Head of caudate nucleus (tissue), 42 donors: ENCODE results near the gene ERICH4.
"Not testable (repeated sequence)": the region's sequence is repeated elsewhere in the genome, so short reads cannot be mapped to it uniquely, and the experiment has no call there.

ENCODE experiments used
- DNase-seq, 42 donors: peaks; one replicate each; pipeline versions ENCODE4 v3.0.0 to v3.0.0-alpha.2; 2020 to 2021; ENCODE audit warnings: mixed read lengths in 7 of 42
- intact Hi-C: fragments of 100-400 bp; cut with DNase I; formaldehyde crosslinking; loops from one replicate; pipeline ENCODE4 v1.15.0; 2022

Gene ERICH4

GRCh38 chr19:41427647-41428480 is 15.1 kb upstream of the ERICH4 start:
- intact Hi-C loops: no loop called here
- DNase-seq: peak in 10 of 42 donors; percentile 15 to 57 (median 26)

- intact Hi-C loops: no loop called here
- no peak for DNase-seq
Measured at GRCh38 chr19:41428481-41428859, 14.5 kb upstream of the ERICH4 start.

- no peak for DNase-seq
- intact Hi-C loops: loop anchor here (10.0 kb wide), 1 partner anchor 166 kb away; the partner anchor contains the start of gene HNRNPUL1
Measured at GRCh38 chr19:41430922-41431321, 12.0 kb upstream of the ERICH4 start.

GRCh38 chr19:41431426-41432386 is 11.2 kb upstream of the ERICH4 start:
- peak in 6 of 42 donors; percentile 11 to 53 (median 40) for DNase-seq
- intact Hi-C loops: loop anchor here (10.0 kb wide), 1 partner anchor 167 kb away; the partner anchor contains the start of gene HNRNPUL1

- intact Hi-C loops: loop anchor here (10.0 kb wide), 1 partner anchor 168 kb away; the partner anchor contains the start of gene HNRNPUL1
Measured at GRCh38 chr19:41433171-41433570, 9.8 kb upstream of the ERICH4 start.

GRCh38 chr19:41434450-41434849 is 8.5 kb upstream of the ERICH4 start:
- DNase-seq: no peak
- intact Hi-C loops: loop anchor here (10.0 kb wide), 1 partner anchor 170 kb away; the partner anchor contains the start of gene HNRNPUL1

More at GRCh38 chr19:41433171-41433570, 9.8 kb upstream of the ERICH4 start:
- no peak for DNase-seq

- intact Hi-C loops: loop anchor here (5.0 to 10.0 kb wide), 2 partner anchors 38 to 171 kb away; partner anchors contain the start of genes BCKDHA, EXOSC5 and HNRNPUL1
- DNase-seq: not testable (repeated sequence)
Measured at GRCh38 chr19:41435376-41435775, 7.6 kb upstream of the ERICH4 start.

GRCh38 chr19:41435936-41436673 is 6.9 kb upstream of the ERICH4 start:
- intact Hi-C loops: loop anchor here (5.0 to 10.0 kb wide), 2 partner anchors 39 to 171 kb away; partner anchors contain the start of genes BCKDHA, EXOSC5 and HNRNPUL1
- DNase-seq: peak in 2 of 42 donors; percentile 1 to 6

- DNase-seq: no peak
- intact Hi-C loops: loop anchor here (5.0 to 10.0 kb wide), 2 partner anchors 39 to 172 kb away; partner anchors contain the start of genes BCKDHA, EXOSC5 and HNRNPUL1
Measured at GRCh38 chr19:41436674-41436951, 6.3 kb upstream of the ERICH4 start.

- DNase-seq: peak in 1 of 42 donors; percentile 12
- intact Hi-C loops: loop anchor here (5.0 to 10.0 kb wide), 2 partner anchors 41 to 173 kb away; partner anchors contain the start of genes BCKDHA, EXOSC5 and HNRNPUL1
Measured at GRCh38 chr19:41437944-41438574, 4.9 kb upstream of the ERICH4 start.

- intact Hi-C loops: loop anchor here (5.0 to 10.0 kb wide), 3 partner anchors 42 to 175 kb away; partner anchors contain the start of genes BCKDHA, CEACAM21, EXOSC5 and HNRNPUL1
- peak; percentile 91 to 99 (median 96) for DNase-seq
Measured at GRCh38 chr19:41439441-41440222, 3.3 kb upstream of the ERICH4 start, which contains the start of gene DMAC2. DMAC2 (minus strand) TSS chr19:41439912; CDS start chr19:41439899, 13 bp downstream.

- intact Hi-C loops: loop anchor here (10.0 kb wide), 1 partner anchor 133 kb away; the partner anchor contains the start of gene CEACAM21
- DNase-seq: peak in 5 of 42 donors; percentile 5 to 26 (median 7)
Measured at GRCh38 chr19:41441321-41441945, 1.5 kb upstream of the ERICH4 start.

GRCh38 chr19:41443813-41444455 is 978 bp downstream of the ERICH4 start:
- DNase-seq: peak in 3 of 42 donors; percentile 9 to 32 (median 9)
- intact Hi-C loops: loop anchor here (10.0 kb wide), 1 partner anchor 131 kb away; the partner anchor contains the start of gene CEACAM21

- intact Hi-C loops: loop anchor here (10.0 kb wide), 1 partner anchor 129 kb away; the partner anchor contains the start of gene CEACAM21
- DNase-seq: peak in 3 of 42 donors; percentile 0 to 12 (median 7)
Measured at GRCh38 chr19:41445575-41445974, 2.6 kb downstream of the ERICH4 start.

GRCh38 chr19:41447732-41448332 is 4.9 kb downstream of the ERICH4 start:
- intact Hi-C loops: loop anchor here (10.0 kb wide), 1 partner anchor 127 kb away; the partner anchor contains the start of gene CEACAM21
- DNase-seq: peak in 2 of 42 donors; percentile 2 to 16
